PC-3 (cell line): Measurements from ENCODE around the gene TTLL10.

Experiments used
- EZH2phosphoT487 ChIP-seq: fragments of 300-600 bp; sonication (generic); IDR thresholded peaks from 2 replicates; pipeline ENCODE4 v1.6.1; 2018; ENCODE audit warnings: mild to moderate bottlenecking, antibody characterized with exemption, low read length, borderline replicate concordance
- TF ChIP-seq, protein P1 (sequence below): fragments of 300-600 bp; sonication (generic); conservative IDR thresholded peaks from 2 replicates; pipeline ENCODE4 v1.5.1; 2017; ENCODE audit warnings: antibody characterized with exemption, low read depth, mild to moderate bottlenecking, low read length

DNA sequence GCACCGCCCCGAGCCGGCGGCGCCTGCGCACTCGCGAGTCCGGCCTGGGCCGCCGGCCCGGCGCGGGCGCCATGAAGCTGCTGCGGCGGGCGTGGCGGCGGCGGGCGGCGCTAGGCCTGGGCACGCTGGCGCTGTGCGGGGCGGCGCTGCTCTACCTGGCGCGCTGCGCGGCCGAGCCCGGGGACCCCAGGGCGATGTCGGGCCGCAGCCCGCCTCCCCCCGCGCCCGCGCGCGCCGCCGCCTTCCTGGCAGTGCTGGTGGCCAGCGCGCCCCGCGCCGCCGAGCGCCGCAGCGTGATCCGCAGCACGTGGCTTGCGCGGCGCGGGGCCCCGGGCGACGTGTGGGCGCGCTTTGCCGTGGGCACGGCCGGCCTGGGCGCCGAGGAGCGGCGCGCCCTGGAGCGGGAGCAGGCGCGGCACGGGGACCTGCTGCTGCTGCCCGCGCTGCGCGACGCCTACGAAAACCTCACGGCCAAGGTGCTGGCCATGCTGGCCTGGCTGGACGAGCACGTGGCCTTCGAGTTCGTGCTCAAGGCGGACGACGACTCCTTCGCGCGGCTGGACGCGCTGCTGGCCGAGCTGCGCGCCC, 58.6 kb downstream of the TTLL10 start, which contains the start of gene B3GALT6:
- TF ChIP-seq EZH2phosphoT487 = no peak
- TF ChIP-seq, protein P1, sequence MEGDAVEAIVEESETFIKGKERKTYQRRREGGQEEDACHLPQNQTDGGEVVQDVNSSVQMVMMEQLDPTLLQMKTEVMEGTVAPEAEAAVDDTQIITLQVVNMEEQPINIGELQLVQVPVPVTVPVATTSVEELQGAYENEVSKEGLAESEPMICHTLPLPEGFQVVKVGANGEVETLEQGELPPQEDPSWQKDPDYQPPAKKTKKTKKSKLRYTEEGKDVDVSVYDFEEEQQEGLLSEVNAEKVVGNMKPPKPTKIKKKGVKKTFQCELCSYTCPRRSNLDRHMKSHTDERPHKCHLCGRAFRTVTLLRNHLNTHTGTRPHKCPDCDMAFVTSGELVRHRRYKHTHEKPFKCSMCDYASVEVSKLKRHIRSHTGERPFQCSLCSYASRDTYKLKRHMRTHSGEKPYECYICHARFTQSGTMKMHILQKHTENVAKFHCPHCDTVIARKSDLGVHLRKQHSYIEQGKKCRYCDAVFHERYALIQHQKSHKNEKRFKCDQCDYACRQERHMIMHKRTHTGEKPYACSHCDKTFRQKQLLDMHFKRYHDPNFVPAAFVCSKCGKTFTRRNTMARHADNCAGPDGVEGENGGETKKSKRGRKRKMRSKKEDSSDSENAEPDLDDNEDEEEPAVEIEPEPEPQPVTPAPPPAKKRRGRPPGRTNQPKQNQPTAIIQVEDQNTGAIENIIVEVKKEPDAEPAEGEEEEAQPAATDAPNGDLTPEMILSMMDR = no peak
